Epithelial cell of proximal tubule (primary cell): ENCODE measurements around the gene ERO1B. TPM values are rescaled to one million over a fixed set of nuclear protein-coding genes. Genes with fewer than 3 reads are reported as not detected.
"Not testable (repeated sequence)": the region's sequence is repeated elsewhere in the genome, so short reads cannot be mapped to it uniquely, and the experiment has no call there.

Experiments
- DNase-seq: peaks from one replicate; pipeline ENCODE4 v3.0.0-alpha.2; 2011; ENCODE audit warnings: low read depth
- H3K4me3 ChIP-seq: 2 replicates; pipeline ENCODE4 v1.5.1; 2011; ENCODE audit warnings: low read depth, mild to moderate bottlenecking, low read length
- CTCF ChIP-seq: conservative IDR thresholded peaks from 2 replicates; pipeline ENCODE4 v1.5.1; 2012; ENCODE audit warnings: low read depth, mild to moderate bottlenecking, low read length
- total RNA-seq: library from RNA; depleted of rRNA; stranded (reverse); fragments of >200 nt; gene quantifications from 2 replicates; pipeline ENCODE4 v1.2.3, GENCODE V29; 2015

ERO1B gene
- total RNA-seq = 3.3 and 3.8 TPM in 2 replicates

DNA sequence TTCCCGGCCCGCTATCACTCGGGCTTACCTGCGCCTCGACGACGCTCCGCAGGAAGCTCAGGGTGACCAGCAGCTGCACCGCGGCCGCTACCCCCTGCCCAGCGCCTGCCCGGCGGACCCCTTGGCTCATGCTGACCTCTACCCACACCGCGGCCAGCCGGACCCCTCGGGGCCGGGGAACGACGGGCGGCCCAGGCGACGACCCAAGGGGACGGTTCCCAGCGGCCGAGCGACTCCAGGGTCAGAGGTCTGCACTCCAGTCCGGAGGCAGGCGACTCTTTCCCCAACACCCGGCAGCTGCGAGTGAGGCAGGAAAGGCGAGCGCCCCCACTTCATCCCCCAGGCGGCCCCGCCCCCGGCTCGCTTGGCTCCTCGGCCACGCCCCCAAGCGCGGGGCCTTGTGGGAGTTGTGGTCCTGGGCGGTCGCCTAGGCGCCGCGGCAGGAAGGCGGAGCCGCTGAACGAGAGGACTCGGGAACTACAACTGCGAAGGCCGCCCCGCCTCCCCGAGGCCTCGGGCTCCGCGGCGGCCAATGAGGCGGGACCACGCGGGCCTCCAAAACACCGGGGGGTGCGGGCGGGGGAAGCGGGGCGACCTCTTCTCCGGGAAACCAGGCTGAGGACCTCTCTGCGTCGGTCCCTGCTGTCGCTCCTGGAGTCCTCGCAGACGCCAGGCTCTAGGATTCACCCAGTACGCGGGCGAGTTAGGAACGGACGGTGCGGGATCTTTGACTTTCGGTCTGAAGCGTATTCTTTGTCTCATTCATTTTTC, at the start of gene ERO1B:
TSS of gene ERO1B (minus strand) at position 305 of the 771 bp plus-strand sequence. CDS start at position 130, 175 bp downstream.
- no peak for TF ChIP-seq CTCF
- peak within 1 kb of the TSS; percentile 95 for H3K4me3 ChIP-seq
- DNase-seq = peak; percentile 36

DNA sequence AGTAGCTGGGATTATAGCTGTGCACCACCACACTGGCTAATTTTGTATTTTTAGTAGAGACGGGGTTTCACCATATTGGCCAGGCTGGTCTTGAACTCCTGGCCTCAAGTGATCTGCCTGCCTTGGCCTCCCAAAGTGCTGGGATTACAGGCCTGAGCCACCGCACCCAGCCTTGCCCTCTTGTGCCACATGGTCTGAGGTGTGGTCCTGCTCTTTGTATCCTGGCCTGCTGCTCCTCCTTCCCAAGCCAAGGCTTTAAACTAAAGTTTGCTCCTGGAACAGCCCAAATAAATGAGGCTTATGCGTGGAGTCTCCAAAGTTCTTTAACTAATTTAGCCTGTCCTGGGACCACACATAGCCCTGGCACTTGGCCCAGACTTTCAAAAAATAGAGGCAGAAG, 49.7 kb upstream of the ERO1B start:
- DNase-seq = not testable (repeated sequence)

GRCh38 chr1:236326432-236326831, 44.7 kb upstream of the ERO1B start:
- no peak for DNase-seq
- H3K4me3 ChIP-seq = no peak overlapping the region
- TF ChIP-seq CTCF = no peak

More for the DNA sequence above, 49.7 kb upstream of the ERO1B start:
- H3K4me3 ChIP-seq = not testable (repeated sequence)

- no peak overlapping the region for H3K4me3 ChIP-seq
- no peak for DNase-seq
- no peak for TF ChIP-seq CTCF
Observed at GRCh38 chr1:236325567-236325966, 43.8 kb upstream of the ERO1B start.

DNA sequence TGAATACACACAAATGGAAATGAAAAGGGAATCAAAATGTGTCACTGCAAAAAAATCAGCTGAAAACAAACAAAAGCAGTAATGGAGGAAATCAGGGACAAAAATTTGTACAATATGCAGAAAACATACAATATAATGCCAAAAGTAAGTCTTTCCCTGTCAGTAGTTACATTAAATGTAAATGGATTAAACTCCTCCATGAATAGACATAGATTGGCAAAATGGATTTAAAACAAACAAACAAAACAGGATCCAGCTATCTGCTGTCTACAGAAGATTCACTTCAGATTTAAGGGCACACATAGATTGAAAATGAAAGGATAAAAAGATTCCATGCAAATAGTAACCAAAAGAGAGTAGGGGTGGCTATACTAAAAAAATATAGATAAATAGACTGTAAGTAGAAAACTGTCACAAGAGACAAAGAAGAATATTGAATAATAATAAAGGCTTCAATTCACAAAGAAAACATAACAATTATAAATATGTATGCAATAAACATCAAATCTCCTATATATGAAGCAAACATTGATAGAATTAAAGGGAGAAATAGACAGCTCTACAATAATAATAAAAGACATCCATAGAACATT, 42.2 kb upstream of the ERO1B start:
- no peak for TF ChIP-seq CTCF
- no peak overlapping the region for H3K4me3 ChIP-seq
- no peak for DNase-seq

- no peak for DNase-seq
- H3K4me3 ChIP-seq = no peak overlapping the region
- no peak for TF ChIP-seq CTCF
Observed at GRCh38 chr1:236322566-236323409, 41.0 kb upstream of the ERO1B start.

DNA sequence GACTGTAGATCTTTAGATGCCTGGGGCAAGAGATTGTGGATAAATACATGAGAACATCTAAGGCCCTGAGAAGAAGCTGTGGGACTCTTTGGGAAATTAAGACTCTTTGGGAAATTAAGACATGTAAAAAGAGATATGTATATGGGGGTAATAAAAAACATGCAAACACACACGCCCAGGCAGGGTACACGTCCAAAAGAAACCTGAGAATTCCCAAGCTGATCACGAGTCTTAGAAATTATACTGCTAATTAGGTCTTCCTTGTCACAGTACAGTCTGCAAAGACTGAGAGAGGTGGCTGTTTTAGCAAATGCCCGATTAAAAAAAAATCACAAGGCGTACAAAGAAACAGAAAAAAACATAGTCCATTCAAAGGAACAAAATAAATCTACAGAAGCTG, 39.3 kb upstream of the ERO1B start:
- no peak for DNase-seq
- no peak for TF ChIP-seq CTCF

More for the DNA sequence above, 39.3 kb upstream of the ERO1B start:
- H3K4me3 ChIP-seq = no peak overlapping the region
